Measurements from ENCODE around the gene ATXN7L1. TPM values are rescaled to one million over a fixed set of nuclear protein-coding genes. Genes with fewer than 3 reads are reported as not detected.

The ATXN7L1 gene
- polyA plus RNA-seq, 3 donors: 8.0 to 10.5 (median 9.9) TPM

GRCh38 chr7:105786520-105787470 is 89.6 kb downstream of the ATXN7L1 start:
- no peak for DNase-seq (ENCODE audit: low read depth in 3 of 3, low spot score in 2 of 3)

GRCh38 chr7:105782391-105783042 is 93.9 kb downstream of the ATXN7L1 start:
- no peak for DNase-seq (ENCODE audit: low read depth in 3 of 3, low spot score in 2 of 3)

GRCh38 chr7:105779856-105780780 is 96.3 kb downstream of the ATXN7L1 start:
- DNase-seq (ENCODE audit: low read depth in 3 of 3, low spot score in 2 of 3): no peak

- no peak for DNase-seq (ENCODE audit: low read depth in 3 of 3, low spot score in 2 of 3)
These were observed 97.4 kb downstream of the ATXN7L1 start for GRCh38 chr7:105778956-105779355.

- no peak for DNase-seq (ENCODE audit: low read depth in 3 of 3, low spot score in 2 of 3)
These were observed 99.2 kb downstream of the ATXN7L1 start for GRCh38 chr7:105776986-105777910.

GRCh38 chr7:105776068-105776790 is 100.2 kb downstream of the ATXN7L1 start:
- DNase-seq (ENCODE audit: low read depth in 3 of 3, low spot score in 2 of 3): no peak

GRCh38 chr7:105775580-105775979 is 100.8 kb downstream of the ATXN7L1 start:
- no peak for DNase-seq (ENCODE audit: low read depth in 3 of 3, low spot score in 2 of 3)

- DNase-seq (ENCODE audit: low read depth in 3 of 3, low spot score in 2 of 3): no peak
These were observed 103.4 kb downstream of the ATXN7L1 start for GRCh38 chr7:105773030-105773460.

- DNase-seq (ENCODE audit: low read depth in 3 of 3, low spot score in 2 of 3): peak; percentile 23 to 32 (median 27)
These were observed 106.3 kb downstream of the ATXN7L1 start for GRCh38 chr7:105769901-105770628.

GRCh38 chr7:105768898-105769507 is 107.4 kb downstream of the ATXN7L1 start:
- no peak for DNase-seq (ENCODE audit: low read depth in 3 of 3, low spot score in 2 of 3)

GRCh38 chr7:105768117-105768516 is 108.3 kb downstream of the ATXN7L1 start:
- no peak for DNase-seq (ENCODE audit: low read depth in 3 of 3, low spot score in 2 of 3)

- no peak for DNase-seq (ENCODE audit: low read depth in 3 of 3, low spot score in 2 of 3)
These were observed 109.9 kb downstream of the ATXN7L1 start for GRCh38 chr7:105766421-105767073.

GRCh38 chr7:105765846-105766245 is 110.6 kb downstream of the ATXN7L1 start:
- no peak for DNase-seq (ENCODE audit: low read depth in 3 of 3, low spot score in 2 of 3)

GRCh38 chr7:105764506-105764905 is 111.9 kb downstream of the ATXN7L1 start:
- no peak for DNase-seq (ENCODE audit: low read depth in 3 of 3, low spot score in 2 of 3)

- DNase-seq (ENCODE audit: low read depth in 3 of 3, low spot score in 2 of 3): no peak
These were observed 115.6 kb downstream of the ATXN7L1 start for GRCh38 chr7:105760551-105761447.

All from right renal cortex interstitium (tissue), 3 donors.